ENCODE data around the gene MLXIPL. TPM values are rescaled to one million over a fixed set of nuclear protein-coding genes. Genes with fewer than 3 reads are reported as not detected.
"Not testable (repeated sequence)": the region's sequence is repeated elsewhere in the genome, so short reads cannot be mapped to it uniquely, and the experiment has no call there.

Gene MLXIPL
- polyA plus RNA-seq, 12 donors = 0.06 to 27.3 (median 0.28) TPM; not detected in 1

- not testable (repeated sequence) for DNase-seq
Observed at GRCh38 chr7:73550093-73550492, 74.2 kb downstream of the MLXIPL start.

GRCh38 chr7:73549176-73549575 is 75.1 kb downstream of the MLXIPL start:
- no peak for DNase-seq

GRCh38 chr7:73547841-73548240 is 76.5 kb downstream of the MLXIPL start:
- DNase-seq = no peak

- no peak for DNase-seq
Observed at GRCh38 chr7:73544678-73545077, 79.6 kb downstream of the MLXIPL start.

Other genes starting within 250 kb of the MLXIPL start
- 10 to 100 TPM in 8 of 12 donors, 1 to 10 TPM in 3, not detected in 1; 3.5 to 22.7 (median 11.4) TPM for gene FZD9, start 190.7 kb downstream of the MLXIPL start, polyA plus RNA-seq (ENCODE audit: insufficient read length in 12 of 12)
- 10 to 100 TPM in 11 of 12 donors, not detected in 1; 48.5 to 62.8 (median 55.3) TPM for gene BAZ1B, start 102.2 kb downstream of the MLXIPL start, polyA plus RNA-seq (ENCODE audit: insufficient read length in 12 of 12)
- 10 to 100 TPM in 11 of 12 donors, not detected in 1; 26.7 to 61.0 (median 32.3) TPM for gene BCL7B, start 66.8 kb downstream of the MLXIPL start, polyA plus RNA-seq (ENCODE audit: insufficient read length in 12 of 12)
- 10 to 100 TPM in 11 of 12 donors, not detected in 1; 21.6 to 48.7 (median 26.5) TPM for gene TBL2, start 45.9 kb downstream of the MLXIPL start, polyA plus RNA-seq (ENCODE audit: insufficient read length in 12 of 12)
- gene VPS37D, start 43.3 kb upstream of the MLXIPL start, polyA plus RNA-seq (ENCODE audit: insufficient read length in 12 of 12) = 1 to 10 TPM in 10 of 12 donors, not detected in 2; 1.6 to 4.2 (median 2.2) TPM
- gene DNAJC30, start 58.9 kb upstream of the MLXIPL start, polyA plus RNA-seq (ENCODE audit: insufficient read length in 12 of 12) = 10 to 100 TPM in 1 of 12 donors, 1 to 10 TPM in 10, not detected in 1; 4.9 to 11.3 (median 6.5) TPM
- 10 to 100 TPM in 11 of 12 donors, not detected in 1; 44.7 to 83.4 (median 68.9) TPM for gene BUD23, start 59.1 kb upstream of the MLXIPL start, polyA plus RNA-seq (ENCODE audit: insufficient read length in 12 of 12)
- 10 to 100 TPM in 7 of 12 donors, 1 to 10 TPM in 4, not detected in 1; 6.2 to 13.1 (median 10.7) TPM for gene STX1A, start 95.1 kb upstream of the MLXIPL start, polyA plus RNA-seq (ENCODE audit: insufficient read length in 12 of 12)
- gene ABHD11, start 114.3 kb upstream of the MLXIPL start, polyA plus RNA-seq (ENCODE audit: insufficient read length in 12 of 12) = 10 to 100 TPM in 8 of 12 donors, 1 to 10 TPM in 3, not detected in 1; 8.4 to 47.3 (median 10.5) TPM
- gene CLDN3, start 145.7 kb upstream of the MLXIPL start, polyA plus RNA-seq (ENCODE audit: insufficient read length in 12 of 12) = 10 to 100 TPM in 1 of 12 donors, under 1 TPM in 6, not detected in 5; 0.19 to 14.9 (median 0.38) TPM
- 100 to 1,000 TPM in 1 of 12 donors, 10 to 100 TPM in 2, 1 to 10 TPM in 1, under 1 TPM in 7, not detected in 1; 0.30 to 105 (median 0.88) TPM for gene CLDN4, start 206.5 kb upstream of the MLXIPL start, polyA plus RNA-seq (ENCODE audit: insufficient read length in 12 of 12)
- gene METTL27, start 218.0 kb upstream of the MLXIPL start, polyA plus RNA-seq (ENCODE audit: insufficient read length in 12 of 12) = 1 to 10 TPM in 7 of 12 donors, under 1 TPM in 3, not detected in 2; 0.49 to 3.1 (median 1.7) TPM
- not detected for gene TMEM270, start 236.6 kb upstream of the MLXIPL start, polyA plus RNA-seq (ENCODE audit: insufficient read length in 12 of 12)